ENCODE results near the gene HCFC1.

DNA sequence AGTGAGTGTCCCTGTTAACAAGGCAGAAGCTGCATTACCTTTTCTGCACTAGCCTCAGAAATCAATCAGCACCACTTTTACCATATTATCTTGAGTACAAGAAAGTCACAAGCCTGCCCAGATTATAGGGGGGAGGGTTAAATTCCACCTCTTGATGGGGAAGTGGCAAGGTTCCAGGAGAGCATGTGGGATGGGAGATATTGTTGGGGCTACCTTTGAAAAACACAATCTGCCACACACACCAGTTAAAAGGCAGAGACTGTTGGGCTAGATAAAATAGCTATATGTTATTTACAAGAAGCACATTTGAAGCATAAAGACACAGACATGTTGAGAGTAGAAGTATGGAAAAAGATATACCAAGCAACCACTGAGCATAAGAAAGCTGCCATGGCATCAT is 73.7 kb downstream of the HCFC1 start:
- TF ChIP-seq, protein P1, sequence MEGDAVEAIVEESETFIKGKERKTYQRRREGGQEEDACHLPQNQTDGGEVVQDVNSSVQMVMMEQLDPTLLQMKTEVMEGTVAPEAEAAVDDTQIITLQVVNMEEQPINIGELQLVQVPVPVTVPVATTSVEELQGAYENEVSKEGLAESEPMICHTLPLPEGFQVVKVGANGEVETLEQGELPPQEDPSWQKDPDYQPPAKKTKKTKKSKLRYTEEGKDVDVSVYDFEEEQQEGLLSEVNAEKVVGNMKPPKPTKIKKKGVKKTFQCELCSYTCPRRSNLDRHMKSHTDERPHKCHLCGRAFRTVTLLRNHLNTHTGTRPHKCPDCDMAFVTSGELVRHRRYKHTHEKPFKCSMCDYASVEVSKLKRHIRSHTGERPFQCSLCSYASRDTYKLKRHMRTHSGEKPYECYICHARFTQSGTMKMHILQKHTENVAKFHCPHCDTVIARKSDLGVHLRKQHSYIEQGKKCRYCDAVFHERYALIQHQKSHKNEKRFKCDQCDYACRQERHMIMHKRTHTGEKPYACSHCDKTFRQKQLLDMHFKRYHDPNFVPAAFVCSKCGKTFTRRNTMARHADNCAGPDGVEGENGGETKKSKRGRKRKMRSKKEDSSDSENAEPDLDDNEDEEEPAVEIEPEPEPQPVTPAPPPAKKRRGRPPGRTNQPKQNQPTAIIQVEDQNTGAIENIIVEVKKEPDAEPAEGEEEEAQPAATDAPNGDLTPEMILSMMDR (IDR thresholded peaks at IDR 0.05; ENCODE audit: insufficient read depth, low read depth, low read length): no peak
- no peak for TF ChIP-seq EZH2 (IDR thresholded peaks at IDR 0.05; ENCODE audit: insufficient read depth, low read length)
